Left ventricle myocardium superior (tissue), 1 donor: ENCODE results near the gene APLN. TPM values are rescaled to one million over a fixed set of nuclear protein-coding genes. Genes with fewer than 3 reads are reported as not detected.
A peak's percentile ranks its signal among the peaks of the same experiment; 100 is the strongest.

Source experiments
- ATAC-seq: fragments of 200-7000 bp; cut with Tn5 transposase; one replicate; pipeline ENCODE4 v1.9.1; 2020; ENCODE audit warnings: mild to moderate bottlenecking, moderate library complexity
- DNase-seq: peaks from one replicate; pipeline ENCODE4 v3.0.0-alpha.2; 2020
- intact Hi-C: fragments of 100-400 bp; cut with micrococcal nuclease; formaldehyde crosslinking; loops from one replicate; pipeline ENCODE4 v1.11.0; 2022
- total RNA-seq: library from RNA; stranded (reverse); fragmentation: NEBNext Ultra II Directional; extraction: Animal tissue kit (Norgen Biotek cat#: 25700); gene quantifications from one replicate; pipeline ENCODE4 v1.2.1, GENCODE V29; 2021
- donor health status: DM: no; HTN: yes; CAD: no; lungs with severe emphysema.

Gene APLN
- total RNA-seq, 1 donor from 2014 or later: 25.9 TPM

- ATAC-seq: no peak
- intact Hi-C loops: no loop called here
- no peak for DNase-seq
These were observed 40.1 kb downstream of the APLN start for GRCh38 chrX:129614481-129615255.

- no peak for DNase-seq
- intact Hi-C loops: no loop called here
- ATAC-seq: no peak
These were observed 41.2 kb downstream of the APLN start for GRCh38 chrX:129613596-129613995.

DNA sequence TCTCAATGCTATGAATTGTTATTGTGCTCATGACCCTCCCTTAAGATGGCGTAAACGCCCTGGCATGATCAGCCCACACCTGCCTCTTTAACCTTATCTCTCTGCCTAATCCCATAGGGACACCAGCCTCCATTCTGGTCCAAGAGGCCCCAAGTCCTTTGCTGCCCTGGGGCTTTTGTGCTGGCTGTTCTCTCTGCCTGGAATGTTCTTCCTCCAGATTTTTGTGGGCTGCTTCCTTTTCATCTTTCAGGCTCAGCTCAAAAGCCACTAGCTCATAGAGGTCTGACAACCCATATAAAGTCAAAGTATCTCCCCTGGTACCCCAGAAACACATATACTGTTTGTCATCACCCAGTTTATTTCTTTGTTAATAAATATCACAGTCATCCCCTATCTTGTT lies 42.4 kb downstream of the APLN start:
- intact Hi-C loops: no loop called here
- ATAC-seq (no peak), DNase-seq (no peak)

GRCh38 chrX:129609395-129609794 lies 45.4 kb downstream of the APLN start:
- ATAC-seq (no peak), DNase-seq (no peak)
- intact Hi-C loops: loop anchor here (10.0 kb wide), 1 partner anchor 115 kb away; no protein-coding TSS in a partner anchor

DNA sequence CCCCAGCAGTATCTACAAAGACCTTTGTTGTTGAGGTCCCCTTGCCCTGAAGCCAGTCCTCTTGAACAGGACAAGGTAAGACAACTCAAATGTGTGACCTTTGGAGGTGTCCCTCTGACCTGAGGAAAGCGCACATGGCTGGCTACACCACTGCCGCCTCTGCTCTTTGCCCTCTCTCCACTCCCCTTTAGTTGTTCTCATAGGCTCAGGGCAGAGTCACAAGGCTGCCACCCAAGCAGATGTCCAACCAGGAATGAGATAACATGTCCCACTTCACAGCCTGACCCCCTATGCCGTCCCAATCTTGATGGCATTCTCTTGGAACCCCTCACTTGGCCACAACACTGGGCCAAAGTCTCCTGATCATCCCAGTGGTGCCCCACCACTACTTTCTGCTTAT lies 46.3 kb downstream of the APLN start:
- no peak for ATAC-seq
- DNase-seq: no peak
- intact Hi-C loops: loop anchor here (10.0 kb wide), 1 partner anchor 116 kb away; no protein-coding TSS in a partner anchor

GRCh38 chrX:129606918-129607317 lies 47.8 kb downstream of the APLN start:
- intact Hi-C loops: loop anchor here (10.0 kb wide), 1 partner anchor 118 kb away; no protein-coding TSS in a partner anchor

GRCh38 chrX:129600981-129601424 lies 53.8 kb downstream of the APLN start:
- DNase-seq (no peak), ATAC-seq (peak; percentile 20)
- intact Hi-C loops: loop anchor here (10.0 kb wide), 1 partner anchor 124 kb away; no protein-coding TSS in a partner anchor

More at GRCh38 chrX:129606918-129607317, 47.8 kb downstream of the APLN start:
- ATAC-seq (peak; percentile 67), DNase-seq (no peak)

GRCh38 chrX:129599996-129600395 lies 54.8 kb downstream of the APLN start:
- no peak for ATAC-seq
- no peak for DNase-seq
- intact Hi-C loops: loop anchor here (10.0 kb wide), 1 partner anchor 125 kb away; no protein-coding TSS in a partner anchor

DNA sequence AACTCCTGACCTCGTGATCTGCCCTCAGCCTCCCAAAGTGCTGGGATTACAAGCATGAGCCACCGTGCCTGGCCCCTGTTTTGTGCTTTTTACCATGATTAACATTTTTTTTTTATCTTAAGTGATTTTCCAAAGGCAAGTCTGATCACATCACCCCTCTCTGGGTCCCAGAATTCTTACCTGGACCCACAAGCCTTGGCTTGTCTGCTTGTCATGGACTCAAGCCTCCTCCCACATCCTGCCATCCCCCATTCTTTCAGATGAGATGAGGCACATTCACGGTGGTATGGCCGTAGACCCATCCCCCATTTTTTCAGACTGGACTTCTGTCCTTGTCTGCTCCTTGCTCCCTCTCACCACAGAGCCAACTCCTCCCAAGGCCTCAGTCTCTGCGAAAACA lies 55.3 kb downstream of the APLN start:
- DNase-seq: no peak
- intact Hi-C loops: no loop called here
- no peak for ATAC-seq

- intact Hi-C loops: no loop called here
- DNase-seq: no peak
- ATAC-seq: no peak
These were observed 56.9 kb downstream of the APLN start for GRCh38 chrX:129597905-129598304.

DNA sequence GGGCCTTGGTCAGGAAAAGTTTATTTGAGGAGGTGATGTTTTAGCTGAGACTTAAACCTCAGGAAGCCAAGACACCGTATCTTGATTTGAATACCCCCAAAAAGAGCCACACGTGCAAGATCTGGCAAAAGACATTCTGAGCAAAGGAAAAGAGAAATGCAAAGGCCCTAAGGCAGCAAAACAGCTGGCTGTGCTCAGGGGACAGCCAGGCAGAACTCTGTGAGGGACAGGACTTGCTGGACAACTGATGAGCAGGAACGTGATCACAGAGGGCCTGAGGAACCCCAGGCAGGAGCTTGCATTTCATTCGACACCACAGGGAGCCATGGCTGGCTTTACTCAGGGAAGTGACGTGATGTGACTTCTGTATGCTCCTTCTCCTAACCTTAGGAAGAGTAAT lies 58.7 kb downstream of the APLN start:
- intact Hi-C loops: no loop called here
- DNase-seq (no peak), ATAC-seq (no peak)

Other genes starting within 250 kb of the APLN start
- gene SMARCA1, start 131.5 kb downstream of the APLN start, total RNA-seq: 29.8 TPM
- 9.9 TPM for gene OCRL, start 114.7 kb downstream of the APLN start, total RNA-seq
- 0.92 TPM for gene XPNPEP2, start 84.0 kb upstream of the APLN start, total RNA-seq
- gene SASH3, start 125.0 kb upstream of the APLN start, total RNA-seq: 1.8 TPM
- 13.4 TPM for gene ZDHHC9, start 188.9 kb upstream of the APLN start, total RNA-seq